ENCODE measurements around the gene SCYGR2.

- TF ChIP-seq POLR2A (IDR thresholded peaks at IDR 0.05) (no peak), CTCF (IDR thresholded peaks at IDR 0.05) (no peak)
Observed at GRCh38 chr2:227592694-227593387, 5.9 kb upstream of the SCYGR2 start.

All from prostate gland (tissue), 2 donors.